Neural cell (in vitro differentiated cells): Measurements from ENCODE around the gene CCNJL. TPM values are rescaled to one million over a fixed set of nuclear protein-coding genes. Genes with fewer than 3 reads are reported as not detected.

Source experiments
- H2AFZ ChIP-seq: fragments of 200-600, 300-800 bp; sonication (generic), shearing (Covaris generic); 2 replicates; pipeline ENCODE4 v1.6.0; 2014; ENCODE audit warnings: low read depth, mild to moderate bottlenecking, antibody characterized with exemption, low read length, moderate library complexity
- H3F3A ChIP-seq: fragments of 200-600 bp; shearing (Covaris generic); 2 replicates; pipeline ENCODE4 v1.6.1; 2016; ENCODE audit warnings: mild to moderate bottlenecking, moderate library complexity, mixed read lengths, antibody characterized with exemption, low read length; ENCODE audit not compliant: insufficient read depth, poor library complexity, severe bottlenecking
- H3K27ac ChIP-seq: fragments of 200-600, 300-800 bp; sonication (generic), shearing (Covaris generic); 2 replicates; pipeline ENCODE4 v1.5.1; 2014; ENCODE audit warnings: mild to moderate bottlenecking, low read length, moderate library complexity
- H3K27me3 ChIP-seq: fragments of 300-800, 200-600 bp; sonication (generic), shearing (Covaris generic); 2 replicates; pipeline ENCODE4 v1.6.0; 2014; ENCODE audit warnings: mild to moderate bottlenecking, low read depth, low read length, moderate library complexity; ENCODE audit not compliant: insufficient read depth
- H3K36me3 ChIP-seq: fragments of 300-800, 200-600 bp; sonication (generic), shearing (Covaris generic); 2 replicates; pipeline ENCODE4 v1.5.1; 2014; ENCODE audit warnings: mild to moderate bottlenecking, antibody characterized with exemption, low read length, moderate library complexity; ENCODE audit not compliant: insufficient read depth
- H3K4me2 ChIP-seq: fragments of 300-800, 200-600 bp; sonication (generic), shearing (Covaris generic); 2 replicates; pipeline ENCODE4 v1.6.0; 2014; ENCODE audit warnings: mild to moderate bottlenecking, low read length
- H3K4me3 ChIP-seq: fragments of 300-800, 200-600 bp; sonication (generic), shearing (Covaris generic); 2 replicates; pipeline ENCODE4 v1.5.1; 2014; ENCODE audit warnings: mild to moderate bottlenecking, low read length, moderate library complexity
- H3K79me2 ChIP-seq: fragments of 200-600 bp; shearing (Covaris generic); replicated peaks from 2 replicates; pipeline ENCODE4 v1.6.0; 2014; ENCODE audit warnings: mild to moderate bottlenecking, low read length, moderate library complexity; ENCODE audit not compliant: insufficient read depth
- H3K9ac ChIP-seq: fragments of 300-800, 200-600 bp; sonication (generic), shearing (Covaris generic); 2 replicates; pipeline ENCODE4 v1.6.1; 2016; ENCODE audit warnings: mild to moderate bottlenecking, low read length, mixed read lengths
- H3K9me2 ChIP-seq: fragments of 200-600 bp; shearing (Covaris generic); 2 replicates; pipeline ENCODE4 v1.6.1; 2016; ENCODE audit warnings: mild to moderate bottlenecking, low read length, mixed read lengths; ENCODE audit not compliant: insufficient read depth
- H3K9me3 ChIP-seq: fragments of 200-600, 300-800 bp; sonication (generic), shearing (Covaris generic); 2 replicates; pipeline ENCODE4 v1.6.1; 2016; ENCODE audit warnings: mild to moderate bottlenecking, mixed run types, low read length, moderate library complexity, mixed read lengths
- H4K20me1 ChIP-seq: fragments of 200-600 bp; shearing (Covaris generic); 2 replicates; pipeline ENCODE4 v1.6.1; 2016; ENCODE audit warnings: mild to moderate bottlenecking, mixed run types; ENCODE audit not compliant: insufficient read depth
- EP300 ChIP-seq: fragments of 450-650 bp; conservative IDR thresholded peaks from 2 replicates; pipeline ENCODE4 v1.6.1; 2014; ENCODE audit warnings: antibody characterized with exemption, mild to moderate bottlenecking, moderate library complexity; ENCODE audit not compliant: poor library complexity, severe bottlenecking
- EZH2 ChIP-seq: fragments of 200-600, 300-800 bp; shearing (Covaris generic), sonication (generic); IDR thresholded peaks from 2 replicates; pipeline ENCODE4 v1.6.1; 2014; ENCODE audit warnings: antibody characterized with exemption, low read length, borderline replicate concordance, mild to moderate bottlenecking; ENCODE audit not compliant: insufficient read depth, poor library complexity, severe bottlenecking
- MXI1 ChIP-seq: fragments of 450-650 bp; conservative IDR thresholded peaks from 2 replicates; pipeline ENCODE4 v1.6.1; 2014; ENCODE audit warnings: antibody characterized with exemption, mild to moderate bottlenecking; ENCODE audit not compliant: poor library complexity, severe bottlenecking
- POLR2AphosphoS5 ChIP-seq: IDR thresholded peaks from 2 replicates; pipeline ENCODE4 v1.6.1; 2012
- RAD21 ChIP-seq: fragments of 450-650 bp; conservative IDR thresholded peaks from 2 replicates; pipeline ENCODE4 v1.6.1; 2014; ENCODE audit warnings: antibody characterized with exemption, mild to moderate bottlenecking, moderate library complexity
- SMC3 ChIP-seq: fragments of 450-650 bp; conservative IDR thresholded peaks from 2 replicates; pipeline ENCODE4 v1.6.1; 2014; ENCODE audit warnings: antibody characterized with exemption, mild to moderate bottlenecking, moderate library complexity; ENCODE audit not compliant: poor library complexity
- TAF1 ChIP-seq: IDR thresholded peaks from 2 replicates; pipeline ENCODE4 v1.6.1; 2012; ENCODE audit warnings: low read depth
- polyA plus RNA-seq: library from polyadenylated mRNA; depleted of rRNA; stranded (reverse); fragments of >200 nt; gene quantifications from 2 replicates; pipeline ENCODE4 v1.2.3, GENCODE V29; 2014
- TF ChIP-seq, protein P1 (sequence below): fragments of 450-650 bp; IDR thresholded peaks from 2 replicates; pipeline ENCODE4 v1.5.1; 2014; ENCODE audit warnings: antibody characterized with exemption, mild to moderate bottlenecking, moderate library complexity; ENCODE audit not compliant: poor library complexity, severe bottlenecking
- TF ChIP-seq, protein P2 (sequence below): IDR thresholded peaks from 2 replicates; pipeline ENCODE4 v1.6.1; 2012; ENCODE audit warnings: borderline replicate concordance

CCNJL gene
- polyA plus RNA-seq, 1 donor from 2014 or later: 0.84 TPM

DNA sequence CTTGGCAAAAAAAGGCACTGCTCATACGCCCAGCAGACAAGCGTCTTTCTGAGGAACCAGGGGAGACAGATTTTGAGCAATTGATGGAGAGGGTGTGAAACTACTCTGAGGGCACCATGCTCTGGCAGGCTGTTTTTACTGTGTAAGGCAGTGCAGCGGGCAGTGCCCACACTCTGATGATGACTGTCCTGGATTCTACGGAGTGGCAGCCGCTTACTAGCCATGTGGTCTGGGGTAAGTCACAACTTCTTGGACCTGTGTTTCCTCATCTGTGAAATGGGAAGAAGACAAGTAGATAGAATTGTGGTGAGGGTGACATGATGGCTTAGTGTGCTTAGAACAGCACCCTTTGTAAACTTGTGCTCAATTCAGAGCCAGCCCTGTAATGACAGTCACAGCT is 44.2 kb downstream of the CCNJL start:
- Histone ChIP-seq H3K27me3 (no peaks in the 10 kb centered on the region), H3K9ac (no peak overlapping the region), H3K9me2 (no peaks in the 10 kb centered on the region), H3K4me2 (no peak overlapping the region), H3F3A (no peaks in the 10 kb centered on the region), H4K20me1 (no peaks in the 10 kb centered on the region), H3K9me3 (no peaks in the 10 kb centered on the region), H3K27ac (no peak overlapping the region), H3K36me3 (no peaks in the 10 kb centered on the region), H2AFZ (no peak overlapping the region), H3K79me2 (no peaks in the 10 kb centered on the region), H3K4me3 (no peak overlapping the region)
- TF ChIP-seq POLR2AphosphoS5 (no peak), RAD21 (no peak), MXI1 (no peak), SMC3 (no peak), EZH2 (no peak), TAF1 (no peak), EP300 (no peak)
- TF ChIP-seq, protein P1, sequence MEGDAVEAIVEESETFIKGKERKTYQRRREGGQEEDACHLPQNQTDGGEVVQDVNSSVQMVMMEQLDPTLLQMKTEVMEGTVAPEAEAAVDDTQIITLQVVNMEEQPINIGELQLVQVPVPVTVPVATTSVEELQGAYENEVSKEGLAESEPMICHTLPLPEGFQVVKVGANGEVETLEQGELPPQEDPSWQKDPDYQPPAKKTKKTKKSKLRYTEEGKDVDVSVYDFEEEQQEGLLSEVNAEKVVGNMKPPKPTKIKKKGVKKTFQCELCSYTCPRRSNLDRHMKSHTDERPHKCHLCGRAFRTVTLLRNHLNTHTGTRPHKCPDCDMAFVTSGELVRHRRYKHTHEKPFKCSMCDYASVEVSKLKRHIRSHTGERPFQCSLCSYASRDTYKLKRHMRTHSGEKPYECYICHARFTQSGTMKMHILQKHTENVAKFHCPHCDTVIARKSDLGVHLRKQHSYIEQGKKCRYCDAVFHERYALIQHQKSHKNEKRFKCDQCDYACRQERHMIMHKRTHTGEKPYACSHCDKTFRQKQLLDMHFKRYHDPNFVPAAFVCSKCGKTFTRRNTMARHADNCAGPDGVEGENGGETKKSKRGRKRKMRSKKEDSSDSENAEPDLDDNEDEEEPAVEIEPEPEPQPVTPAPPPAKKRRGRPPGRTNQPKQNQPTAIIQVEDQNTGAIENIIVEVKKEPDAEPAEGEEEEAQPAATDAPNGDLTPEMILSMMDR: no peak
- TF ChIP-seq, protein P2, sequence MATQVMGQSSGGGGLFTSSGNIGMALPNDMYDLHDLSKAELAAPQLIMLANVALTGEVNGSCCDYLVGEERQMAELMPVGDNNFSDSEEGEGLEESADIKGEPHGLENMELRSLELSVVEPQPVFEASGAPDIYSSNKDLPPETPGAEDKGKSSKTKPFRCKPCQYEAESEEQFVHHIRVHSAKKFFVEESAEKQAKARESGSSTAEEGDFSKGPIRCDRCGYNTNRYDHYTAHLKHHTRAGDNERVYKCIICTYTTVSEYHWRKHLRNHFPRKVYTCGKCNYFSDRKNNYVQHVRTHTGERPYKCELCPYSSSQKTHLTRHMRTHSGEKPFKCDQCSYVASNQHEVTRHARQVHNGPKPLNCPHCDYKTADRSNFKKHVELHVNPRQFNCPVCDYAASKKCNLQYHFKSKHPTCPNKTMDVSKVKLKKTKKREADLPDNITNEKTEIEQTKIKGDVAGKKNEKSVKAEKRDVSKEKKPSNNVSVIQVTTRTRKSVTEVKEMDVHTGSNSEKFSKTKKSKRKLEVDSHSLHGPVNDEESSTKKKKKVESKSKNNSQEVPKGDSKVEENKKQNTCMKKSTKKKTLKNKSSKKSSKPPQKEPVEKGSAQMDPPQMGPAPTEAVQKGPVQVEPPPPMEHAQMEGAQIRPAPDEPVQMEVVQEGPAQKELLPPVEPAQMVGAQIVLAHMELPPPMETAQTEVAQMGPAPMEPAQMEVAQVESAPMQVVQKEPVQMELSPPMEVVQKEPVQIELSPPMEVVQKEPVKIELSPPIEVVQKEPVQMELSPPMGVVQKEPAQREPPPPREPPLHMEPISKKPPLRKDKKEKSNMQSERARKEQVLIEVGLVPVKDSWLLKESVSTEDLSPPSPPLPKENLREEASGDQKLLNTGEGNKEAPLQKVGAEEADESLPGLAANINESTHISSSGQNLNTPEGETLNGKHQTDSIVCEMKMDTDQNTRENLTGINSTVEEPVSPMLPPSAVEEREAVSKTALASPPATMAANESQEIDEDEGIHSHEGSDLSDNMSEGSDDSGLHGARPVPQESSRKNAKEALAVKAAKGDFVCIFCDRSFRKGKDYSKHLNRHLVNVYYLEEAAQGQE: no peak

DNA sequence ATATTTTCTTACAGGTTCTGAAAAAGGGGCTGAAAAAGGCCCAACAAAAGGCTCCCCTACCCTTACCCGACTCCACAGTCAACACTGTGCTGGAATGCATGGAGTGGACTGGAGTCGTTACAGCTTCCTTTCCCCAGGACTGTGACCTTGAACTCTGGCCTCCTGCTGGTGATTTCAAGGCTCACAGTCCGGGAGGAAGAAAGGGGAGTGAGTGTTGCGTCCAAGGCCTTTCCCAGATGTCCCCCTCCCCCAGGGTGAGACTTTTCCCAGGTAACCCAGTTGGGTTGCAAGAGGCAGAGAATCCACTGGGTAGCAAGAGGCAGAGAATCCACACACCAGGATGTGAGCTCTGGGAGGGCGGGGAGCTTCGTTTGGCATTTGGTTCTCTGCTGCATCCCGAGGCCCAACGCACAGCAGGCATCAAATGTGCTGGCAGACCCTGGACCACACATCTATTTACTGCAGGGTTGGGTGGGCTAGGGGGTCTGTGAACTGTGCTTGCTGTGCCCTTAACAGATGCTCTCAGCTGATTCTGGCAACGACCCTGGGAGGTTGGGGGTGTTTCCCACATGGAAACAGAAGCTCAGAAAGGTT is 45.5 kb downstream of the CCNJL start:
- H4K20me1 ChIP-seq: no peaks in the 10 kb centered on the region
- H3K4me2 ChIP-seq: no peak overlapping the region
- H3K36me3 ChIP-seq: no peaks in the 10 kb centered on the region
- no peak for TF ChIP-seq RAD21
- TF ChIP-seq, protein P1: no peak
- no peak for TF ChIP-seq POLR2AphosphoS5
- no peak for TF ChIP-seq MXI1
- no peak for TF ChIP-seq EP300
- TF ChIP-seq SMC3: no peak
- H3K9me2 ChIP-seq: no peaks in the 10 kb centered on the region
- H3F3A ChIP-seq: no peaks in the 10 kb centered on the region
- no peak overlapping the region for H3K9ac ChIP-seq
- no peaks in the 10 kb centered on the region for H3K9me3 ChIP-seq
- H3K79me2 ChIP-seq: no peaks in the 10 kb centered on the region
- no peaks in the 10 kb centered on the region for H3K27me3 ChIP-seq
- H2AFZ ChIP-seq: no peak overlapping the region
- no peak overlapping the region for H3K27ac ChIP-seq
- no peak overlapping the region for H3K4me3 ChIP-seq
